ENCODE measurements around the gene ATL1.
"Not testable (repeated sequence)": the region's sequence is repeated elsewhere in the genome, so short reads cannot be mapped to it uniquely, and the experiment has no call there.

ATL1 gene

GRCh38 chr14:50533241-50533705 lies 26.7 kb upstream of the ATL1 start:
- Histone ChIP-seq H3K4me3 (ENCODE audit: low read depth, low read length) (peak overlapping the region; percentile 44; the same call in 1 of the 2 replicates), H3K36me3 (peaks cover 18% of the 10 kb centered on the region), H3K27ac (no peak overlapping the region), H3K27me3 (ENCODE audit: insufficient read depth, low read depth, severe bottlenecking) (no peaks in the 10 kb centered on the region), H3K9me3 (ENCODE audit: severe bottlenecking) (peaks cover 5% of the 10 kb centered on the region)
- no peak for DNase-seq
- TF ChIP-seq CTCF (IDR thresholded peaks at IDR 0.05; ENCODE audit: low read depth, low read length) = no peak

- H3K36me3 ChIP-seq = peaks cover 15% of the 10 kb centered on the region
- no peak for DNase-seq
- H3K27me3 ChIP-seq (ENCODE audit: insufficient read depth, low read depth, severe bottlenecking) = no peaks in the 10 kb centered on the region
- peaks cover 5% of the 10 kb centered on the region for H3K9me3 ChIP-seq (ENCODE audit: severe bottlenecking)
- no peak overlapping the region for H3K27ac ChIP-seq
- no peak for TF ChIP-seq CTCF (IDR thresholded peaks at IDR 0.05; ENCODE audit: low read depth, low read length)
- no peak overlapping the region for H3K4me3 ChIP-seq (ENCODE audit: low read depth, low read length)
Observed at GRCh38 chr14:50533806-50534205, 26.1 kb upstream of the ATL1 start.

GRCh38 chr14:50534416-50534815 lies 25.5 kb upstream of the ATL1 start:
- no peak for TF ChIP-seq CTCF (IDR thresholded peaks at IDR 0.05; ENCODE audit: low read depth, low read length)
- Histone ChIP-seq H3K9me3 (ENCODE audit: severe bottlenecking) (peaks cover 5% of the 10 kb centered on the region), H3K27ac (no peak overlapping the region), H3K36me3 (peaks cover 11% of the 10 kb centered on the region), H3K27me3 (ENCODE audit: insufficient read depth, low read depth, severe bottlenecking) (no peaks in the 10 kb centered on the region), H3K4me3 (ENCODE audit: low read depth, low read length) (no peak overlapping the region)
- DNase-seq = no peak

GRCh38 chr14:50534997-50535396 lies 24.9 kb upstream of the ATL1 start:
- Histone ChIP-seq H3K27me3 (ENCODE audit: insufficient read depth, low read depth, severe bottlenecking) (no peaks in the 10 kb centered on the region), H3K27ac (no peak overlapping the region), H3K9me3 (ENCODE audit: severe bottlenecking) (peaks cover 5% of the 10 kb centered on the region), H3K36me3 (peaks cover 5% of the 10 kb centered on the region), H3K4me3 (ENCODE audit: low read depth, low read length) (no peak overlapping the region)
- no peak for DNase-seq
- no peak for TF ChIP-seq CTCF (IDR thresholded peaks at IDR 0.05; ENCODE audit: low read depth, low read length)

- not testable (repeated sequence) for H3K4me3 ChIP-seq (ENCODE audit: low read depth, low read length); DNase-seq; H3K9me3 ChIP-seq (ENCODE audit: severe bottlenecking); H3K27me3 ChIP-seq (ENCODE audit: insufficient read depth, low read depth, severe bottlenecking); H3K27ac ChIP-seq; H3K36me3 ChIP-seq
Observed at GRCh38 chr14:50538034-50538433, 21.9 kb upstream of the ATL1 start.

- Histone ChIP-seq H3K4me3 (ENCODE audit: low read depth, low read length) (no peak overlapping the region), H3K36me3 (no peaks in the 10 kb centered on the region), H3K27ac (no peak overlapping the region), H3K9me3 (ENCODE audit: severe bottlenecking) (peaks cover 5% of the 10 kb centered on the region), H3K27me3 (ENCODE audit: insufficient read depth, low read depth, severe bottlenecking) (no peaks in the 10 kb centered on the region)
- TF ChIP-seq CTCF (IDR thresholded peaks at IDR 0.05; ENCODE audit: low read depth, low read length) = no peak
- DNase-seq = no peak
Observed at GRCh38 chr14:50539051-50539450, 20.9 kb upstream of the ATL1 start.
